Gastroesophageal sphincter (tissue), 4 donors: ENCODE results near the gene PREX1. TPM values are rescaled to one million over a fixed set of nuclear protein-coding genes. Genes with fewer than 3 reads are reported as not detected.

Experiments
- ATAC-seq: fragments of 150-250 bp; one replicate; pipeline ENCODE4 v1.9.1; 2016; ENCODE audit warnings: mild to moderate bottlenecking, moderate library complexity
- H3K27ac ChIP-seq, 4 donors: fragments of 200-600 bp; sonication (generic) in 3 of 4; 1 replicate in 3 of 4; 2 replicates in 1 of 4; pipeline ENCODE4 v1.5.1; 2016 to 2019
- H3K27me3 ChIP-seq: fragments of 200-600 bp; sonication (generic); one replicate; pipeline ENCODE4 v1.5.1; 2019
- H3K36me3 ChIP-seq, 2 donors: fragments of 200-600 bp; sonication (generic); one replicate each; pipeline ENCODE4 v1.5.1; 2019; ENCODE audit warnings: control low read depth in 1 of 2
- H3K4me1 ChIP-seq, 3 donors: fragments of 200-600 bp; sonication (generic); 1 replicate in 2 of 3; 2 replicates in 1 of 3; pipeline ENCODE4 v1.5.1; 2016 to 2019; ENCODE audit warnings: control low read depth in 2 of 3
- H3K4me3 ChIP-seq, 2 donors: fragments of 200-600 bp; sonication (generic); one replicate each; pipeline ENCODE4 v1.5.1; 2019; ENCODE audit warnings: mild to moderate bottlenecking in 1 of 2, moderate library complexity in 1 of 2
- H3K9me3 ChIP-seq, 3 donors: fragments of 200-600 bp; sonication (generic); one replicate each; pipeline ENCODE4 v1.5.1; 2017 to 2019; ENCODE audit warnings: control low read depth in 2 of 3
- CTCF ChIP-seq, 4 experiments: fragments of 200-600 bp in 2 of 4; fragments of 450-650 bp in 2 of 4; sonication (generic) in 1 of 4; IDR thresholded peaks; one replicate each; pipeline ENCODE4 v1.5.1; 2017 to 2019; ENCODE audit warnings: antibody characterized with exemption in 4 of 4, mild to moderate bottlenecking in 2 of 4, moderate library complexity in 2 of 4
- EP300 ChIP-seq: sonication (generic); formaldehyde crosslinking; IDR thresholded peaks from one replicate; pipeline ENCODE4 v1.6.1; 2017; ENCODE audit warnings: antibody characterized with exemption, mild to moderate bottlenecking
- POLR2A ChIP-seq, 2 donors: fragments of 450-650 bp; IDR thresholded peaks; one replicate each; pipeline ENCODE4 v1.6.1; 2017; ENCODE audit warnings: antibody characterized with exemption in 2 of 2, mild to moderate bottlenecking in 2 of 2, moderate library complexity in 1 of 2
- POLR2AphosphoS5 ChIP-seq: sonication (generic); formaldehyde crosslinking; IDR thresholded peaks from one replicate; pipeline ENCODE4 v1.6.1; 2017; ENCODE audit warnings: antibody characterized with exemption
- WGBS, 2 donors: methylation state at CpG; one replicate each; pipeline ENCODE4 v1.1.5; 2018; ENCODE audit warnings: low coverage in 1 of 2; 5-methylcytosine and 5-hydroxymethylcytosine counted together
- total RNA-seq, 4 donors: library from RNA; depleted of rRNA; stranded (reverse); fragments of >200 nt; gene quantifications; one replicate each; pipeline ENCODE4 v1.1.0, GENCODE V29; 2016

PREX1 gene
- total RNA-seq, 4 donors from 2014 or later = 16.3 to 35.7 (median 20.0) TPM

- no peak for TF ChIP-seq POLR2A (IDR thresholded peaks at IDR 0.05)
- TF ChIP-seq EP300 = no peak
- TF ChIP-seq CTCF (IDR thresholded peaks at IDR 0.05) = no peak
- no peak for TF ChIP-seq POLR2AphosphoS5
- Histone ChIP-seq H3K27me3 (no peaks in the 10 kb centered on the region), H3K4me1 (no peaks in the 10 kb centered on the region), H3K36me3 (no peaks in the 10 kb centered on the region), H3K27ac (no peak overlapping the region), H3K9me3 (no peaks in the 10 kb centered on the region), H3K4me3 (no peak overlapping the region)
- no peak for ATAC-seq
- WGBS, 2 donors = 57 to 68% methylated on average over 4 of the region's 4 CpGs
These were observed 14.2 kb upstream of the PREX1 start for GRCh38 chr20:48841875-48842529.

- no peak overlapping the region for H3K4me3 ChIP-seq
- ATAC-seq = no peak
- 79 to 92% methylated on average over 5 to 6 of the region's 7 CpGs for WGBS, 2 donors
- no peaks in the 10 kb centered on the region for H3K27me3 ChIP-seq
- no peak overlapping the region for H3K27ac ChIP-seq
- H3K4me1 ChIP-seq = no peaks in the 10 kb centered on the region
- no peaks in the 10 kb centered on the region for H3K36me3 ChIP-seq
- H3K9me3 ChIP-seq = no peaks in the 10 kb centered on the region
- TF ChIP-seq POLR2AphosphoS5 (no peak), CTCF (IDR thresholded peaks at IDR 0.05) (no peak), EP300 (no peak), POLR2A (IDR thresholded peaks at IDR 0.05) (no peak)
These were observed 13.5 kb upstream of the PREX1 start for GRCh38 chr20:48841196-48841874.

GRCh38 chr20:48839154-48839917 is 11.5 kb upstream of the PREX1 start:
- no peaks in the 10 kb centered on the region for H3K4me1 ChIP-seq
- peaks cover 15% of the 10 kb centered on the region for H3K27me3 ChIP-seq
- no peak for TF ChIP-seq EP300
- no peak for TF ChIP-seq POLR2A (IDR thresholded peaks at IDR 0.05)
- TF ChIP-seq POLR2AphosphoS5 = no peak
- TF ChIP-seq CTCF (IDR thresholded peaks at IDR 0.05) = no peak
- H3K36me3 ChIP-seq = no peaks in the 10 kb centered on the region
- no peak for ATAC-seq
- WGBS, 2 donors = 73 to 100% methylated on average over 2 to 11 of the region's 11 CpGs
- no peak overlapping the region for H3K27ac ChIP-seq
- H3K9me3 ChIP-seq = no peaks in the 10 kb centered on the region
- no peak overlapping the region for H3K4me3 ChIP-seq

GRCh38 chr20:48837014-48837413 is 9.2 kb upstream of the PREX1 start:
- Histone ChIP-seq H3K27me3 (peaks cover 15% of the 10 kb centered on the region), H3K9me3 (no peaks in the 10 kb centered on the region), H3K4me1 (peaks cover 0 to 8% (median 0%) of the 10 kb centered on the region in 3 donors), H3K4me3 (no peak overlapping the region), H3K27ac (no peak overlapping the region), H3K36me3 (no peaks in the 10 kb centered on the region)
- no peak for ATAC-seq
- 100% methylated on average over 3 of the region's 3 CpGs for WGBS, 2 donors
- TF ChIP-seq EP300 = no peak
- no peak for TF ChIP-seq POLR2AphosphoS5
- TF ChIP-seq POLR2A (IDR thresholded peaks at IDR 0.05) = no peak
- no peak for TF ChIP-seq CTCF (IDR thresholded peaks at IDR 0.05)
